GM21367 (cell line): ENCODE results near the gene GTF2IRD1.
"Not testable (repeated sequence)": the region's sequence is repeated elsewhere in the genome, so short reads cannot be mapped to it uniquely, and the experiment has no call there.

Experiments
- ATAC-seq: cut with Tn5 transposase; IDR thresholded peaks from one replicate; pipeline ENCODE4 v1.9.1; 2021; ENCODE audit not compliant: unreplicated experiment

Gene GTF2IRD1

DNA sequence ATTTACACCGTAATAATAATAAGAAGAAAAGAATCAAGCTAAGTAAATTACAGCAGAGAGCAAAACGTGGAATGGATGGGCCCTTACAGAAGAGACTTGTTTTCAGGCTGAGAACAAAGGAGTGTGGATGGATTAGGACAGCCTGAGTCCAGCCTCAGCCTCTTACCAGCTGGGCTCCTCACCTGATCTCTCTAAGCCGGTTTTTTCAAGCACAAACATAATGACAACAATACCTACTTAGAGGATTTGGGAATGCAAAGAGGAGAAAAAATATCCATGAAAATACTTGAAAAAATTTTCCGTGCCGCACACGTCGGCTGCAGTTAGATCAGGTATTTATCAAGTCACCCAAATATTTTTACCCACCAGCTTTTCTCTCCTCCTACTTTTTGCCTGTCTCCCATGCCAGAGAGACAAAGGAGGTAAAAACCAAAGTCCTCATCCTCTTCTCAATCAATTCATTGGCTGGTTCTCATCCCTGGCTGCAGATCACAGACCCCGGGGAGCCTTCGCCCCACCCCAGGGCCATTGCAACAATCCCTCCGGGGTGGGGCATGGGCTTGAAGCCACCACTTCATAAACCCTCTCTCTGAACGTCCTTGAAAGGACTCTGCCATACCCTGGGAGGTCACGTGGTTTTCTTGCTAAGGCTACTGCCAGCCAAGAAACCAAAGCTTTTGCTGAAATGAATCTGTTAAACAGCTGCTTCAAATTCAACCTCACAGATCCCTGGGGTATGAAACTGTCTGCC lies 174.1 kb downstream of the GTF2IRD1 start:
- ATAC-seq, result no peak

GRCh38 chr7:74632505-74632904 lies 178.8 kb downstream of the GTF2IRD1 start:
- no peak for ATAC-seq

GRCh38 chr7:74633451-74633921 lies 179.8 kb downstream of the GTF2IRD1 start:
- ATAC-seq, result no peak

GRCh38 chr7:74637745-74638144 lies 184.0 kb downstream of the GTF2IRD1 start:
- ATAC-seq, result no peak

GRCh38 chr7:74650055-74650454 lies 196.3 kb downstream of the GTF2IRD1 start:
- peak; percentile 68 for ATAC-seq

DNA sequence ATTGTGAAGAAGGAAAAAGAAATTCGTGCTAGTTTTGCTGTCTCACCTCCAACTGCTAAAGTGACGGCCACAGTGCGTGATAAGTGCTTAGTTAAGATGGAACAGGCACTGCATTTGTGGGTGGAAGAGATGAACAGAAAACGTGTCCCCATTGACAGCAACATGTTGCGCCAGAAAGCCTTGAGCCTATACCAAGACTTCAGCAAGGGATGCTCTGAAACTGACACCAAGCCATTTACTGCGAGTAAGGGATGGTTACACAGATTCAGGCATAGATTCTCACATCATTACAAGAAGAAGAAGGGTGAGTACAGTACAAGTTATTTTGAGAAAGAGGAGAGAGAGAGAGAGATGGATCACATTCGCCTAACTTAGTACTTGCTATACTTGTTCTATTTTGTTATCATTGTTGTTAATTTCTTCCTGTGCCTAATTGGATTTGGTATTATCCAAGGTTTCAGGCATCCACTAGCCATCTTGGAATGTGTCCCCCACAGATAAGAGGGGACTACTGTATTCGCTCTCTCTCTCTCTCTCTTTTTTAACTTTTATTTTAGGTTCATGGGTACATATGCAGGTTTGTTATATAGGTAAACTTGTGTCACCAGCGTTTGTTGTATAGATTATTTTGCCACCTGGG lies 196.9 kb downstream of the GTF2IRD1 start:
- ATAC-seq, result not testable (repeated sequence)

DNA sequence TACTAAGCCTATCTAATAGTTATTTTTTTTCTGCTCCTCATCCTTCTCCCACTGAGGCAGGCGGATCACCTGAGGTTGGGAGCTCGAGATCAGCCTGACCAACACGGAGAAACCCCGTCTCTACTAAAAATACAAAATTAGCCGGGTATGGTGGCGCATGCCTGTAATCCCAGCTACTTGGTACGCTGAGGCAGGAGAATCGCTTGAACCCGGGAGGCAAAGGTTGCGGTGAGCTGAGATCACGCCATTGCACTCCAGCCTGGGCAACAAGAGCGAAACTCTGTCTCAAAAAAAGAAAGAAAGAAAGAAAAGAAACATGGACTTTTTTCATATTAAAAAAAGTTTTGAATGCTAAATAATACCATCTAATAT lies 197.4 kb downstream of the GTF2IRD1 start:
- not testable (repeated sequence) for ATAC-seq
